Left lobe of liver (tissue), 2 donors: ENCODE measurements around the gene CARD14. TPM values are rescaled to one million over a fixed set of nuclear protein-coding genes. Genes with fewer than 3 reads are reported as not detected.
"Not testable (repeated sequence)": the region's sequence is repeated elsewhere in the genome, so short reads cannot be mapped to it uniquely, and the experiment has no call there.

Experiments
- ATAC-seq: fragments of 200-7000 bp; cut with Tn5 transposase; one replicate; pipeline ENCODE4 v1.9.1; 2020; ENCODE audit warnings: mild to moderate bottlenecking, moderate library complexity
- DNase-seq: peaks from one replicate; pipeline ENCODE4 v3.0.0-alpha.2; 2020; ENCODE audit warnings: low spot score
- total RNA-seq: library from RNA; stranded (reverse); gene quantifications from one replicate; pipeline ENCODE4 v1.2.1, GENCODE V29; 2021
- donor health status: DM: no; HTN: no; CAD: no; lungs with moderate emphysema.
- donor health status: DM: no; HTN: yes; CAD: no.

CARD14 gene
- total RNA-seq, 1 donor from 2014 or later = 0.23 TPM

DNA sequence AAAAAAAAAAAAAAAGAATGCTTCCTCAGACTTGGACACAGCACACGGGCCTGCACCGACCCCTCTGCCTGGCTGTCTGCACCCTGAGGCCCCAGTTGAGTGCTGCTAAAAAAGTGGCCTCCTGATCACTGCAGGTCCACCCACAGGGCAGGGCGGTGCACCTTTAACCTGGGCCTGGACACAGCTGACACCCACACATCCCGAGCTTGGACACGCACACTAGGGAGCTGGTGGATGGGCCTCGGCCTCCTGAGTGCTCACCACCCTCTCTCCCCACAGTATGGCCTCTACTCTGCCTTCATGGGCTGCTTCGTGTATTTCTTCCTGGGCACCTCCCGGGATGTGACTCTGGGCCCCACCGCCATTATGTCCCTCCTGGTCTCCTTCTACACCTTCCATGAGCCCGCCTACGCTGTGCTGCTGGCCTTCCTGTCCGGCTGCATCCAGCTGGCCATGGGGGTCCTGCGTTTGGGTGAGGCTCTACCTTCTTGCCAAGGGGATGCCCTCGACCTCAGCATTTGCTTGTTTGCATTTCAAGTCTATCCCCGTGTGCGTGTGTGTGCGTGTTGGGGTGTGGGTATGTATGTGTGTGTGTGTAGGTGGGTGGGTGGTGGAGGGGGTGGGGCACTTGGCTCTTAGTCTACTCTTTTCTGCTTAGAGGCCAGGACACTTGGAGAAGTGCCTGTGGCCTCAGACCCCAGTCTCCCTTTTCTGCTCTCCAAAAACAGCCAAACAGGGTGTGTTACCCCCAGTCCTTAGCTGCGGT is 52.7 kb downstream of the CARD14 start:
- ATAC-seq (no peak), DNase-seq (no peak)

DNA sequence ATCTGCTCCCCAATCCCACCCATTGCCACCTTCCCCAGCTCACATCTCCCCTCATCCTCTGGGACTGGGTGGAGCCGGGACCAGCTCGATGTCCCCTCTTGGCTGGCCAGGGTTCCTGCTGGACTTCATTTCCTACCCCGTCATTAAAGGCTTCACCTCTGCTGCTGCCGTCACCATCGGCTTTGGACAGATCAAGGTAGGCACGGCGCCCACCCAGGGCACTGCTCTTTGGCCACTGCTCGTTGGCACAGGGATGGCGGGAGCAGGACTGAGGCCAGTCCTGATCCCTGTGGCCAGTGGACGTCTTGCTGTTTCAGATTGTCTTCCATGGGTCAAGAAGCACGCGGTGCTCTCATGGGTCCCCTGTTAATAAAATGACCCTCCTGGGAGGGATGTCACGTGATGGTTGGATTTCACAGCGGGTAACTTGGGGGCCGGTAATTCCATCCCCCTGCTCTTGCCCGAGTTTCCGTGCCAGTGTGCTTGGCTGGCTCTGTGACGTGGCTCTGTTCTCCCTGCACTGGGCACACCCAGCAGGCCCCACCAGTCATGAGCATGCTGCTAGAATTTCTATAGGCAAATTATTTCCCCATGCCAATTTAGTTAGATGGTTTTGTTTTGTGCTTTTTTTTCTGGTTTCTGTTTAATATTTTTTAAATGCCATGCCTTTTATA is 53.4 kb downstream of the CARD14 start:
- no peak for DNase-seq

DNA sequence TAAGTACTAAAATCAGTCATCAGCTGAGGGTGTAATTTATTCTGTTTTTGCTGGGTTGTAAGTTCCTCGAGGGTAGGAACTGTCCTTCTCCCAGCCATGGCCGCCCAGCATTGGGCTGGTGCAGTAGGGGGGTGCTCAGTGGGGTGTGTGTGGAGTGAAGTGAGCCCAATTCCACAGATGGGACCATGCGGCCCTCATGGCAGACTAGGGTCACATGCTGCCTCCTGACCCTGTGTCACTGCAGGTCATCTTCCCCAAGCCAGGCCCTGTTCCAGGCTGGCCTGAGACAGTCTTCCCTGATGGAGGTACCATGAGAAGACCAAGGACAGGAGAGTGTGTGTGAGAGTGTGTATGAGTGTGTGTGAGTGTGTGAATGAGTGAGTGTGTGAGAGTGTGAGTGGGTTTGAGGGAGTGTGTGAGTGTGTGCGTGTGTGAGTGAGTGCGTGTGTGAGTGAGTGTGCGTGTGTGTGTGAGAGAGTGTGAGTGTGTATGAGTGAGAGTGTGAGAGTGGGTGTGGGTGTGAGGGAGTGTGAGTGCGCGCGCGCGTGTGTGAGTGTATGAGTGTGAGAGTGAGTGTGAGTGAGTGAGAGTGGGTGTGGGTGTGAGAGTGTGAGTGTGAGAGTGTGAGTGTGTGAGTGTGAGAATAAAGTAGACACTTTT is 54.1 kb downstream of the CARD14 start:
- no peak for DNase-seq
- no peak for ATAC-seq

More for the DNA sequence above, 53.4 kb downstream of the CARD14 start:
- no peak for ATAC-seq

DNA sequence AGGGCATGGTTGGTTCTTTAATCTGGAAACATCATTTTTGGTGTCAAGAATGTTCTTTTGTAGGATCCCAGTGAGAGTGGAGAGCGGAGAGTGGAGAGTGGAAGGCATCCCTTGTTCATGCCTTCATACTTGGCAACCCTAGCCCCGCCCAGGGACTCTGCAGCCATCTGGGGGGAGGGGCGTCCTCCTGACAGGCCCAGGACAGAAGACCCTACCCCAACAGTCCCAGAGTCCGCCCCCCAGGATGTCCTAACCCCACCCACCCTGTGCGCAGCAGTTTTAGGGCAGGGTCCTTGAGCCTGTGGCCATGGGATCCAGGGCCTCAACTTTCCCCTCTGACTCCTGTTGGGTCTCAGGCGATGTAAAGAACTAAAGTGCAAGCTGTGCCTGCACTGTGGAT is 54.9 kb downstream of the CARD14 start:
- no peak for ATAC-seq
- no peak for DNase-seq

DNA sequence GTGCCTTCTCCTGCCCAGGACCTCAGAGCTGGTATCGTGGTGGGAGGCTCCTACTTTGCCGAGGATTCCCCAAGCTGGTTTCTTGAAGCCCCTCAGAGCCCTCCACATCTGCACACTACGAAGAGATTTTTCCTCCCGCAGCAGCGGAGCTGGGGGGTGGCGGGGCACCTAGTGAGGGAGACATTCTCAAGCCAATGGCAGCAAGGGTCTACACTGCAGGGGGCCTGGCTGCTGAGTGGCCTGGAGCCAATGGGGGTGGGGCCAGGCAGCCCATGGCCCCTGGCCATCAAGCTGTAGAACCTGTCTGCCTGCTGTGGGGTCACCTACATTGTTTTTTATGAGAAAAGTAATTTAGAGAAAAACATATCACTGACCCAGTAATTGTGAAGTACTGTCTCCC is 55.4 kb downstream of the CARD14 start:
- no peak for ATAC-seq
- no peak for DNase-seq

DNA sequence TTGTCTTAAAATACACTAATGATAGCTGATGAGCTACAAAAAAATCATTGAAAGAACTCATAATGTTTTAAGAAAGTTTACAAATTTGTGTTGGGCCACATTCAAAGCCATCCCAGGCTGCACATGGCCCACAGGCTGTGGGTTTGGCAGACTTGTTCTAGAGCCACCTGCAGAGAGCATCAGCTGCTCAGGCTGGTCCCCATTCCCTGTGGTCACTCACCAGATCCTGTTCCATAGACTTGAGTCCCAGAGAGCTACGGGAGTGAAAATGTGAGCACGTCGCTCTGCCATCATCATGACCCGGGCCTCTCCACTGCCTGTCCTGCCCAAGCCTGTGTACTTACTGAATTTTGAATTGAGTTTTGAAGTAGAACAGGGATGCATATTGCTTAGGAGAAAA is 57.3 kb downstream of the CARD14 start:
- DNase-seq = no peak
- ATAC-seq = no peak

DNA sequence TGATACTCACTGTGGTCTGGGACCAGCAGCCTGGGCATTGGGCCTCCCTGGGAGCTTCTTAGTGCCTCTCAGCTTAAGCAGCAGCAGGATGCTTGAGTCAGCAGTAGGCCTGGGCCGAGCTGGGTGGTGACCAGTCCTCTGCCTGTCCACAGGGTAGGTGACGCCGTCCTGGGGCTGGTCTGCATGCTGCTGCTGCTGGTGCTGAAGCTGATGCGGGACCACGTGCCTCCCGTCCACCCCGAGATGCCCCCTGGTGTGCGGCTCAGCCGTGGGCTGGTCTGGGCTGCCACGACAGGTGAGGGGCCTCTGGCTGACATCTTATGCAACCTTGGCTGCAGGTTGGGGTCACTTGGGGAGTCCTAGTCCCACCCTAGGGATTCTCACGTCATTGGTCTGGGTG is 57.8 kb downstream of the CARD14 start:
- DNase-seq (no peak), ATAC-seq (no peak)

DNA sequence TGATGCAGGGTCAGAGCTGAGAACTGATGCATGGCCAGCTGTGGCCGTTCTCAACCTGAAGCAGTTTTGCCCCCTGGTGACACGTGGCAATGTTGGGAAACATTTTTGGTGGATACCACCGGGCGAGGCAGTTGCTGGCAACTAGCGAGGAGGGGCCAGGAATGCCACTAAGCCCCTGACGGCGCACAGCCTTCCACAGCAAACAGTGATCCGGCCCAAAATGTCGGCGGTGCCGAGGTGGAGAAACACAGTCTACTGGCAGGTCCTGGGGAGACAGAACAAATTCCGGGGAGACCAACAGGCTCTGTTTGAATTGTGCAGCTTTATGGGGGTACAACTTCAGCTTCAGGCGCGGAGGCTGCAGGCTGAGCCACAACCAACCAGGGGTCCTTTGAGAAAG is 58.6 kb downstream of the CARD14 start:
- no peak for ATAC-seq

DNA sequence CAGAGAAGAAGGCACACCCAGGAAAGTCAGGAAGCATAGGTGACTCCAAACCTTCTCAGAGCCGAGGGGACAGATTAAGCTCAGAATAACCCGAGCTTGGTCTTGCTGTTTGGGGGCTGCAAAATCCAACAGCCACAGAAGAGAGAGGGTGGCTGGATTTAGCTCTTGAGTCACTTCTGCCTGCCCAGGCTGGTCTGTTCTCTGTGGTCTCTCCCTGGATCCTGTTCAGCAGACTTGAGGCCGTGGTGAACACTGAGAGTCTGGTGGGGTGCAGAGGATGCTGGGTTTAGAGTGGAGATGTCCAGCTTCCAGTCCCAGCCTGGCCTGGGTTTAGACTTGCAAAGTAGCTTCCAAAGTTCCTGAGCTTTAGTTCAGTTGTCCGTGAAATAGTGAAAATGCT is 59.2 kb downstream of the CARD14 start:
- DNase-seq (no peak), ATAC-seq (no peak)

More for the DNA sequence above, 58.6 kb downstream of the CARD14 start:
- DNase-seq = no peak

DNA sequence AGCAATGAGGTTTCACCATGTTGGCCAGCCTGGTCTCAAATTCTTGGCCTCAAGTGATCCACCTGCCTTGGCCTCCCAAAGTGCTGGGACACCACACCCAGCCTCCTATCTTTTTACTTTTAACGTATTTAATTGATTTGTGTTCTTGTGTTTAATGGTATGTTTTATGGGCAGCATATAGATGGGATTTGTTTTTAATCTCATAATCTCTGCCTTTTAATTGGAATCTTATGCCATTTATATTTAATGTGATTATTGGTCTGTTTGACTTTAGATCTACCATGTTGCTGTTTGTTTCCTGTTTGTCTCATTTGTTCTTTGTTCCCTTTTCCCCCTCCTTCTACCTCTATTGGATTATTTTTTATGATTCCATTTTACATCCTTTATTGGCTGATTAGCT is 62.6 kb downstream of the CARD14 start:
- ATAC-seq (no peak), DNase-seq (no peak)

DNA sequence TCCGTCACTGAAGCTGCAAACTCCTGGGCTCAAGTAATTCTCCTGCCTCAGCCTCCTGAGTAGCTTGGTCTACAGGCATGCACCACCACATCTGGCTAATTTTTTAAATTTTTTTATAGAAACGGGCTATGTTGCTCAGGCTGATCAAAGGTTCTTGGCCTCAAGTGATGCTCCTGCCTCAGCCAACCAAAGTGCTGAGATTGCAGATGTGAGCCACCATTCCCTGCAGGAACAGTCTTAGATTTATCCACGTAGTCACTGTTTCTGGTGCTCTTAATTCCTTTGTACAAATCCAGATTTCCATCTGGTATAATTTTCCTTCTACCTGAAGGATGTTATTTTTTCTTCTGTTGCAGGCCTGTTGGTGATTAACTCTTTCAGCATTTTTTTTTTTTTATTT is 63.4 kb downstream of the CARD14 start:
- ATAC-seq = no peak
- DNase-seq = no peak

DNA sequence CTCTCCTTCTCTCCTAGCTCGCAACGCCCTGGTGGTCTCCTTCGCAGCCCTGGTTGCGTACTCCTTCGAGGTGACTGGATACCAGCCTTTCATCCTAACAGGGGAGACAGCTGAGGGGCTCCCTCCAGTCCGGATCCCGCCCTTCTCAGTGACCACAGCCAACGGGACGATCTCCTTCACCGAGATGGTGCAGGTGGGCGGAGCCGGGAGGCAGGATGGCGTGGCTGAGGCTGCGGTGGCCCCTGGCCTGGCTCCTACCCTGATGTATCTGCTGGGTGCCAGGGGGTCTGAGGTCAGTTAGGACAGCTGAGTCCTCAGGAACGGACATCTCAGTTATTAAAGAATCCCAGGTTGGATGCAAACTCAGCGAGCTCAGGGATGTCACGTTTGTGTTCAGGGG is 67.1 kb downstream of the CARD14 start:
- ATAC-seq = no peak
- DNase-seq = no peak

DNA sequence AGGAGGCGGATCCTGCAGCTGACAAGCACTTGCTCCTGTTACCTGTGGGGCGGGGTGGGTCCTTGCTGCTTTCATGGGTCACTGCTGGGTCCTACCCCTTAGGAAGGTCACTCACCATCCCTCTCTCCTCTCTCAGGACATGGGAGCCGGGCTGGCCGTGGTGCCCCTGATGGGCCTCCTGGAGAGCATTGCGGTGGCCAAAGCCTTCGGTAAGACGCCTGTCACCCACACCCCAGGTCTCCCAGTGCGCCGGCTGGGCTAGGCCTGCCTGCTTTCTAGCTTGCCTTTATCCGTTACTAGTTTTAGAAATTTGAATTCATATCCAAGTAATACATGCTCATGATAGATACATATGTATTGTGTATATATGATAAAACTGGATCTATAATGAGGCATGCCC is 67.6 kb downstream of the CARD14 start:
- DNase-seq (no peak), ATAC-seq (no peak)

DNA sequence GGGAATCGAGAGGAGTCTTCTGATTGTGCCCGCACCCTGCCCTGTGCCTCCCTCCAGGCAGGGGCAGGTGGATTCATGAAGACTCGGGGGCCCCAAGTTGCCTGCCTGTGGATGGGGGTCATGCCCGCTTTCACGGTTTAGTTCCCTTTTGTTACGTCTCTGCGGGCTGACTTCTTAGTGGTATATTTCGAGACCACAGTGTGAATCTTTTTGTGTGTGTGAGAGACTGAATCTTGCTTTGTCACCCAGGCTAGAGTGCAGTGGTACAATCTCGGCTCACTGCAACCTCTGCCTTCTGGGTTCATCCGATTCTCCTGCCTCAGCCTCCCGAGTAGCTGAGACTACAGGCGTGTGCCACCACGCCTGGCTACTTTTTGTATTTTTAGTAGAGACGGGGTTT is 72.7 kb downstream of the CARD14 start:
- no peak for ATAC-seq
- no peak for DNase-seq

DNA sequence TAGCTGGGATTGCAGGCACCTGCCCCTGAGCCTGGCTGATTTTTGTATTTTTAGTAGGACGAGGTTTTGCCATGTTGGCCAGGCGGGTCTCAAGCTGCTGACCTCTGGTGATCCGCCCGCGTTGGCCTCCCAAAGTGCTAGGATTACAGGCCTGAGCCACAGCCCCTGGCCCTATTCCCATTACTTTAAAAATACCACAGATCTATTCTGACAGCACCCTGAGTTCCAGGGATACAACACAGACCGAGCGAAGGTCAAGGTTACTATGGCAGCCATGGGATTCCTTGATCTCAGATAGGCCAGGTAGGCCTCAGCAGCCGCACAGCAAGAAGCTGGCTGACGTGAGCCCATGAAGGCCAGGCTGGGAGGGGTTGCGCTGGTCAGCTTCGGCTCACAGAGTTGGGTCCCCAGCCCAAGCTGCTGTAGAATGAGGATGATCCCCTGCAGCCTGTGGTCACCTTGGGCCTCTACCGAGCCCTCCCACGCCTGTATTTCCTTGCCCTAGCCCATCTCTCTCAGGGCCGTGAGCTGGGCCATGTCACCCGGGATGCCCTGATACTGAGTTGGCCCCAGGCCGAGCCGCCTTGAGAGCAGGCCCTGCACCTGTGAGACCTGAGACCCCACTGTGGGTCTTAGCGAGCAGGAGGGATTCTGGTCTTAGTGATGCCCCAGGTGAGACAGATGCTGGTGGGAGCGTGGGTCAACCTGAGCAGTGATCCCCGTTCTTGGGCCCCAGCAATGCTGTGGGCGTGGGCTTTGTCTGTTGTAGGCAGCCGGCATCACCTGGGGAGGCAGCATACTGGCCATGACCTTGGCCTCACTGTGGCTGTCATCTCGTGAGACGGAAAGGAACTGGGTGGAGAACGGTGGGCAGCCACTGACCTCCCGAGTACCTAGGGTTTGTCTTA is 74.0 kb downstream of the CARD14 start:
- ATAC-seq (no peak), DNase-seq (no peak)

DNA sequence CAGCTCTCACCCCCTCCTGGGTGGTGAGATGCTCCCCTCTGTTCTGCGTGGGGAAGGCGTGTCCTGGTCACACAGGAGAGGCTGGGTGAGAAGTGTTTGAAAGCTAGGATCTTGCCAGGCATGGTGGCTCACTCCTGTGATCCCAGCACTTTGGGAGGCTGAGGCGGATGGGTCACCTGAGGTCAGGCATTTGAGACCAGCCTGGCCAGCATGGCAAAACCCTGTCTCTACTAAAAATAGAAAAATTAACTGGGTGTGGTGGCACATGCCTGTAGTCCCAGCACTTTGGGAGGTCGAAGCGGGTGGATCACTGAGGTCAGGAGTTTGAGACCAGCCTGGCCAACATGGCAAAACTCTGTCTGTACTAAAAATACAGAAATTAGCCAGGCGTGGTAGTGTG is 74.6 kb downstream of the CARD14 start:
- not testable (repeated sequence) for ATAC-seq, DNase-seq

DNA sequence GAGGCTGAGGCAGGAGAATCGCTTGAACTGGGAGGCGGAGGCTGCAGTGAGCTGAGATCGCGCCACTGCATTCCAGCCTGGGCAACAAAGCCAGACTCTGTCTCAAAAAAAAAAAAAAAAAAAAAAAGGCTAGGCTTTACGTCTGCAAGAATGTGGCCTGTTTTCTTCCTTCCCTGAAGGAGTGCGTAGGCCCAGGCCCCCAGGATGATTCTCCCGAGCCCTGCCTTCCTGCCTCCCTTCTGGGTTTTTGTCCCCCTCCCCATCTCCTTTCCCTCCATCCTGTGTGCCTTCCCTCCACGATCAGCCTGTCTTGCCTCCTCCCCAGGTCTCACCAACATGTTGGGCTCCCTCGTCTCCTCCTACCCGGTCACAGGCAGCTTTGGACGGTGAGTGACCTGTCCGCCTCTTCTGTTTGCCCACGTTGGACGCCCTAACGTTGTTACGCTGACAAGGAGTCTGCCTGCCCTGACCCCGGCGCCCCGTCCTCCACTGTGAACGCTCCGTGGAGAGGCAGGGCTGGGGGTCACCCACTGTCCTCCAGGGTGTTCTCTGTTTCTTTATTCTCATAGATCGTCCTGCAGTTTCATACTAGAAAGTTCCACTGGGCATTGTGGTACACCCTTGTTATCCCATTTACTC is 75.2 kb downstream of the CARD14 start:
- DNase-seq (no peak), ATAC-seq (no peak)

DNA sequence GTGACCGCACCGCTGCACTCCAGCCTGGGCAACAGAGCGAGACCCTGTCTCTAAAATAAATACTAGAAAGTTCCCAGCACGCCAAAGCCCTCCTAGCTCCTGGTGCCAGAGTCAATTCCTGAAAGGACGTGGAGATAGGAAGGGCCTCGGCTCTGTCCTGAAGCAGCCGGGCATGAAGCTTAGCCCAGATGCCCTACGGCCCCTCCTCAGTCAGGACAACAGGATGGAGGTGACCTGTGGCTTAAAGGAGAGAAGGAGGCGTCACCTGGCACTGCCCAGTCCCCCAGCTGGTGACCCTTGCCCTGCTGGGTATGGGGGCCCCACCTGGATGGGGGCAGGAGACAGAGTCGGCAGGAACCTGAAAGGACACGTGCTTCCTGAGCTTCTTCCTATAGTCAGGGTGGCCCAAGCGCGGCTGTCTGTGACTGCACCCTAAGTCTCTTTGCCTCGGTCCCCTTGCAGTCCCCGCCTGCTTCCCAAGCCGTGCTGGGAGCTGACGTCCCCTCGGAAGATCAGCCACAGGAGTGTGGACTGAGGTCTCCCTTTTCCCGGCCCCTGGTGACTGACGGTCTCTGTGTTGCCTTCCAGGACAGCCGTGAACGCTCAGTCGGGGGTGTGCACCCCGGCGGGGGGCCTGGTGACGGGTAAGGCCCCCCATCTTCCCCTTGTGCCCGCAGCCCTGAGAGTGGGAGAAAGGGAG is 75.9 kb downstream of the CARD14 start:
- no peak for DNase-seq
- no peak for ATAC-seq

DNA sequence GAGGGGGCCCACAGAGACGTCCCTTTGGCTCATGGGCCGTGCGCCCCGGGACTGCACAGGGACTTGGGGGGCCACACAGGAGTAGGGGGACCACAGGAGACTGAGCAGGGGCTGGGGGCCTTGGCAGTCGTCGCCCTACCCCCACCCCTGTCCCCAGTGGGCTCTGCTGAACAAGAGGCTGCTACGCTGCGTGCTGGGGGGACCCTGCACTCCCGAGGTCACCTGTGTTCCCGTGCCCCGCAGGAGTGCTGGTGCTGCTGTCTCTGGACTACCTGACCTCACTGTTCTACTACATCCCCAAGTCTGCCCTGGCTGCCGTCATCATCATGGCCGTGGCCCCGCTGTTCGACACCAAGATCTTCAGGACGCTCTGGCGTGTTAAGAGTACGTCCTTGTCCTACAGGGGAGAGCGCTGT is 76.4 kb downstream of the CARD14 start:
- ATAC-seq (no peak), DNase-seq (no peak)

DNA sequence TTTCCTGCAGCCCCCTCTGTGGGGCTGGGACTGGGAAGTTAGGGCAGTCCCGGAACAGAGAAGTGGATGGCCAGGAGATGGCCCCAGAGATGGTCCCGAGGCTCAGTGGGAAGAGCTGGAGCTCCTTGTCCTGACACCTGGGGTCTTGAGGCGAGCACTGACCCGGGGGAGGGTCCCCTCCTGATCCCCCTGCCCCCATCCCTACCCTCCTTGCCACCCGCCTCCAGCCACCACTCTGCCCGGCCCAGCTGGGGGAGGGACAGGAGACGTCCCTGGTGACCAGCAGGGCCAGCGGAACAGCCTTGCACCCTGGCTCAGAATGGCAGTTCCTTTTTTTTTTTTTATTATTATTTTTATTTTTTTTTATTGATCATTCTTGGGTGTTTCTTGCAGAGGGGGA is 76.9 kb downstream of the CARD14 start:
- DNase-seq = no peak
- ATAC-seq = no peak
